HTR-8/SVneo (cell line): ENCODE measurements around the gene NES.
"Not testable (repeated sequence)": the region's sequence is repeated elsewhere in the genome, so short reads cannot be mapped to it uniquely, and the experiment has no call there.

ENCODE experiments used
- DNase-seq: peaks from one replicate; pipeline ENCODE4 v3.0.0; 2011; ENCODE audit warnings: low spot score, mixed read lengths; ENCODE audit not compliant: insufficient read length
- FAIRE-seq: peaks from 2 replicates; lab custom pipeline; 2011; peaks lifted over from hg19 to GRCh38; lab: Jason Lieb, UNC

NES gene

GRCh38 chr1:156652131-156652991 lies 24.8 kb downstream of the NES start:
- FAIRE-seq (no peak), DNase-seq (no peak)

DNA sequence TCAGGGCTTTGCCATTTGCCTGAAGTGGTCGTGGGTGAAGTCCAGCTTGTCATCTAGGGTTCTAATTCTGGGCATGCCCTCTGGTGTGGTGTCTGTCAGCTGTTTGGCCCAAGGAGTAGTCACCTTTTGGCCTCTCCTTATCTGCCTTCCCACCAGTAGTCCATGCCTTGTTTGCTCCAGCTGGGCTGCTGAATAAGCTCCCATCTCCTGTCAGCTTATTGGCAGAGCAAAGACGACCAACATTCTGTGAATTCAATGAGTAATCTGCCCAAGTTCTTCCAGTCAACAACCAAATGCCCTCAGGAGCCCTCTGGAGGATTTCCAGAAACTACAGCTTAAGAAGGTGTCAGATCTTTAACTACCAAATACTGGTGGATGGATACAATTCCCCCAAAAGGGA lies 28.3 kb downstream of the NES start:
- no peak for DNase-seq
- FAIRE-seq, result no peak

DNA sequence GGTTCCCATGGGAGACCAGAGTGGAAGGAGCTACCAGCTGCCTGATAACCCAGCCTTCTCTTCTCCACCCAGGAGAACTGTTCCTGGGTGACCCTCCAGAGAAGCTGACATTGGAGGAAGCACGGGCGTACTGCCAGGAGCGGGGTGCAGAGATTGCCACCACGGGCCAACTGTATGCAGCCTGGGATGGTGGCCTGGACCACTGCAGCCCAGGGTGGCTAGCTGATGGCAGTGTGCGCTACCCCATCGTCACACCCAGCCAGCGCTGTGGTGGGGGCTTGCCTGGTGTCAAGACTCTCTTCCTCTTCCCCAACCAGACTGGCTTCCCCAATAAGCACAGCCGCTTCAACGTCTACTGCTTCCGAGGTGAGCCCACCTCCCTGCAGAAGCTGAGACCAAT lies 28.7 kb downstream of the NES start:
- FAIRE-seq, result no peak

GRCh38 chr1:156647351-156647750 lies 29.9 kb downstream of the NES start:
- FAIRE-seq, result no peak

More for the DNA sequence above, 28.7 kb downstream of the NES start:
- no peak for DNase-seq

DNA sequence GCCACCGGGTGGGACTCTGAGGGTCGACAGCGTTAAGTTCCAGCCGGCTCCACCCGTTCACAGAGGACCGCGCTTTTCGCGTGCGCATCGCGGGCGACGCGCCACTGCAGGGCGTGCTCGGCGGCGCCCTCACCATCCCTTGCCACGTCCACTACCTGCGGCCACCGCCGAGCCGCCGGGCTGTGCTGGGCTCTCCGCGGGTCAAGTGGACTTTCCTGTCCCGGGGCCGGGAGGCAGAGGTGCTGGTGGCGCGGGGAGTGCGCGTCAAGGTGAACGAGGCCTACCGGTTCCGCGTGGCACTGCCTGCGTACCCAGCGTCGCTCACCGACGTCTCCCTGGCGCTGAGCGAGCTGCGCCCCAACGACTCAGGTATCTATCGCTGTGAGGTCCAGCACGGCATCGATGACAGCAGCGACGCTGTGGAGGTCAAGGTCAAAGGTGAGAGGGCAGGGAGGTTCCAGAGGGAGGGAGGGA lies 30.4 kb downstream of the NES start:
- FAIRE-seq (no peak), DNase-seq (no peak)

More at GRCh38 chr1:156647351-156647750, 29.9 kb downstream of the NES start:
- no peak for DNase-seq

DNA sequence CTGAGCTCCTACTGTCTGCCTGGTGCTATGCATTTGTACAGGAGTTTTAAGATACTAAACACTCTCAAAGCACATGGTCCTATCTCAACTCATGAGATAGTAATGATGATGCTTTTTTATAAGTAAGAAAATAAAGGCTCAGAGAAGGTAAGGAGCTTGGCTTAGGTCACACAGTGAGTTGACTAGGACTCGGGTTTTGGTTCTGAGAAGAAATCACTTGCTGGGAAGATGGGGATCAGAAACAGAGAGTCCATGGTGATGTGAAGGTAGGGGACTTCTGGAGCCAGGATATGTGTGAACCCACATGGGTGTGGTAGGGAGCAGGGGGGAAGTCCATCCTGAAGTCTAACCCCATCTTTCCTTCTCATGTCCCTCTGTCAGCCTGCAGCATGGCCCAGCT lies 31.5 kb downstream of the NES start:
- DNase-seq, result no peak
- no peak for FAIRE-seq

DNA sequence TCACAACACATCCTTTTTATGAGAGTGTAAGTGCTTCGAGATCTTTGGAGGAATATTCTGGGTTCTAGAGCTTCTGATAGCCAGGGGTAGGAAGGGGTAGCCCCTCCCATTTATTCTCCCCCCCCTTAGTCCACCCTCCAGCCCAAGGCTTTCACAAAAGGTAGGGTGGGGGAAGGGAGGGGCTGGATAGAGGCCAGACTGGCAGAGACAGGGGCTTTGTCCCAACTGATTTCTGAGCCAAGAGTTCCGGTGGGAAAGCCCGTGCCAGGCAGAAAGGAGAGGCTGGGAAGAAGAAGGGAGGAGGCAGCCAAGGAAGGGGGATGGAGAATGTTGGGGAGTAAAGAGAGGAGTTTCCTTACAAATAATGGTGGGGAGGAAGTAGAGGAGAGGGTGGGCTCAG lies 32.2 kb downstream of the NES start:
- FAIRE-seq (no peak), DNase-seq (no peak)

DNA sequence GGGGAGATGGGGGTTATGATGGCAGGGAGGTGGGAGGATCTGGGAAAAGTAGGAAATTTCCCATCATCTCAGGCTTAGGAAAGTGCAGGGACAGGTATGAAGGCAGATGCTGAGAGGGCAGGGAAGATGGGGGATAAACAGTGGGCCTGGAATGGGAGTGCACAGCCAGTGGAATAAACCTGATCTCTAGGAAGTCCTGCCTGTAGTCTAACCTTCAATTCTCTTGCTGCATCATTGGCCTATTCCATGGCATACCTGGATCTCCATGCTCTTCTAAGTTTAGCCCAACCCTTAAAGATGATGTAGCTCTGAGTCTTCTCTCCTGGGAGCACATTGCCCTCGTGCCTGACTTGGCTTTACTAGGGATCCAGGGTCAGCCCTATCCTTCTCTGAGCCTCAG lies 32.6 kb downstream of the NES start:
- no peak for DNase-seq
- no peak for FAIRE-seq

DNA sequence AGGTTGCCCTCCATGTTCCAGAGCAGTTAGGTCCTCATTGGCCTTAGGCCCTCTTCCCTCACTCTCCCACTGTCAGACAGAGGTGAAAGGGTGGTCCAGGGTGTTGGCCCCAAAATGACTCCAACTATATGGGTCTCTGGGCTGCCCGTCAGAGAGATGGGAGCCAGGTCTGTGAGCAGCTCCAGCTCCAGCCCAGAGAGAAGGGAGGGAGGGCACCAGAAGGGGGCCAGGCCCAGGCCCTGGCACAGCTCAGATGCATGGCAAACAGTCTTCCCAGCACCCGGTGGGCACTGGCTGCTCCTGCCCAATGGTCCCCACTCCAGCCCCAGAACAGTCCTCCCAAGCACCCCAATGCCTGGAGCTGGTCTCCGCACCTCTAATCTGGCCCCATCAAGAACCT lies 33.1 kb downstream of the NES start:
- no peak for DNase-seq
- no peak for FAIRE-seq

DNA sequence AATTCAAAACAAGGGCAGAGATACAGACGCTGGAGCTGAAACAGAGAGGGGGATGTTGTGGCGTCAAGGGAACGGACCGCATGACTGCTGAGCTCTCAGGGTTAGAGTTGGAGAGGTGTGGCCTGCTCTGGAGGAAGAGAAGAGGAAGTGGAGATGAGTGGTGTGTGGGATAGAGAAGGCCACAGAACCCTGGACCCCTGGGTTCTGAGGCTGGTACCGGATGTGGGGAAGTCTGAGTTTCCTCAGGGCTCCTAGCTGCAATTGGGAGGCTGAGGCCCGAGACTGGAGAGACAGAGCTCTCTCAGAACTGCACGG lies 33.5 kb downstream of the NES start:
- DNase-seq (no peak), FAIRE-seq (no peak)

GRCh38 chr1:156643049-156643777 lies 34.0 kb downstream of the NES start:
- no peak for DNase-seq
- FAIRE-seq, result no peak

DNA sequence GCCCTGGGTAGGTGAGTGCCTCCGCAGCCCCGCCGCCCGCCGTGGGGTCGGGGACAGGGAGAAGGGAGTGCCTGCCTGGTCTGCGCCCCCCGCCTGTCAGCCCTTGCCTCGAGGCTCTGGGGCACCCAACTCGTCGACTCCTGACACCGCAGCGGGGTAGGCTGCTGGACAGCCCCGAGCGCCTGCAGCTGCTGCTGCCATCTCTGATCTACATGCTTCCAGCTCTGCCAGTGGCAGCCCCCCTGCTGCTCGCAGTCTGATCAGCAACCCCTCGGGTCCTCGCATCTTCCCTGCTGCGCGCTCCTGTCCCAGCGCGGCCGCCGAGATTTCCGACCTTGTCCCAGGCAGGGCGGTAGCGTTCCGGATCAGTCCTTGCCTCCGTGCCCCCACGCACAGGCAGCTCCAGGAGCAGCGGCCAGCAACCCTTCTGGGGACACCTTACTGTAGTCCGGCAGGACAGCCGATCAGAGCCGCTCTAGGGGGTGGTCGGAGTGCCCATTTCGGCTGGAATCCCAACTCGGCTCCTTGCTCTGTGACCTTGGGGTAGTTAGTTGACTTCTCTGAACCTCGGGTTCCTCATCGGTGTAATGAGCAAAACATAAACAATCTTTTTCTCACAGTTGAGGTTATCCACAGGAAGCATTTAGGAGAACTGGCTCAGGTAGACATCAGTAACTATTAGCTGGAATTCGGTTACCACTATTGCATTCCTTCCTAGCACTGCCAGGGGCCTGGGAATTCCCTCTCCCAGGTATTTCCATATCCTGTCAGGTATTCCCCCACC lies 34.8 kb downstream of the NES start:
- DNase-seq (no peak), FAIRE-seq (no peak)

GRCh38 chr1:156641761-156642264 lies 35.4 kb downstream of the NES start, which contains the start of gene BCAN:
Gene BCAN, plus strand, starts transcription at chr1:156642117. Its CDS starts 3,938 bp downstream, at chr1:156646055.
- no peak for FAIRE-seq

DNA sequence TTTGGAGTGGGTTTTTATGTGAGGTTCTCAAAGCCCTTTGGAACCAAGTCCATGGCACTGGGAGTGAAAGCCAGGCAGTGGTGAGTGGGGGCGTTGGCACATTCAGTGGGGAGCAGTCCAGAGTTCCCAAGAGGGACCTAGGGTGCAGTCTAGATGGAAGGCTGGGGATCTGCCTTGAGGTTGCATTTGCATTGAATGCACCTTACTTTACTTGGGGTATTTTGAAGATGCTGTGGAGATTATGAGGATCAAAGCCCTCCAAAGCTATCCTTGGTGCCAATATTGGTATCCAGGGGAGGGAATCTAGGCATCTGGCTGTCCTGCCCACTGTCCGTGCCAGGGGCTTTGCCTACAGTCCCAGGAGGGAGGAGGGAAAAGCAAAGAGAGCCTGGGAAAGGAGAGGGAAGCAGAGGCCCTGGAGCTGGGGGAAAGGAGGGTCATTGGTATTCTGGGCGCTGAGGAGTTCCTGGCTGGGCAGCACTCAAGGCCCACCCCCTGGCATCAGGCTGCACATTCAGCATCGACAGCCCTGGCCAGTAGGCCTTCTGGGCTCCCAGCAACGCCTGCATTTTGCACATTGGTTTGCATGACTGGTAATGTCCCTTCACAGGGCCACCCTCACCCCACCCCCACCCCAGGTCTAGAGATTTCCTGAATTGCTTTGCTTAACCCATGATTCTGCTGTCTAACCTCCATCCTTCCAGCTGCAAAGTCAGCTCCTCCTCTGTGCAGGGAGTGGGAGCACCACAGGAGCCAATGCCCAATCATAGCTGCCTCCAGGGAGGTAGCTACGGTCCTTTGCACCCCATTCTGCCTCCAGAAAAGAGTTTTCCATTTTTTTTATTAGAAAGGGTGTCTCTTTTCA lies 36.1 kb downstream of the NES start:
- FAIRE-seq (no peak), DNase-seq (no peak)

More at GRCh38 chr1:156641761-156642264, 35.4 kb downstream of the NES start, which contains the start of gene BCAN:
- DNase-seq, result no peak

GRCh38 chr1:156639601-156640101 lies 37.6 kb downstream of the NES start:
- no peak for DNase-seq
- peak; percentile 70 for FAIRE-seq

DNA sequence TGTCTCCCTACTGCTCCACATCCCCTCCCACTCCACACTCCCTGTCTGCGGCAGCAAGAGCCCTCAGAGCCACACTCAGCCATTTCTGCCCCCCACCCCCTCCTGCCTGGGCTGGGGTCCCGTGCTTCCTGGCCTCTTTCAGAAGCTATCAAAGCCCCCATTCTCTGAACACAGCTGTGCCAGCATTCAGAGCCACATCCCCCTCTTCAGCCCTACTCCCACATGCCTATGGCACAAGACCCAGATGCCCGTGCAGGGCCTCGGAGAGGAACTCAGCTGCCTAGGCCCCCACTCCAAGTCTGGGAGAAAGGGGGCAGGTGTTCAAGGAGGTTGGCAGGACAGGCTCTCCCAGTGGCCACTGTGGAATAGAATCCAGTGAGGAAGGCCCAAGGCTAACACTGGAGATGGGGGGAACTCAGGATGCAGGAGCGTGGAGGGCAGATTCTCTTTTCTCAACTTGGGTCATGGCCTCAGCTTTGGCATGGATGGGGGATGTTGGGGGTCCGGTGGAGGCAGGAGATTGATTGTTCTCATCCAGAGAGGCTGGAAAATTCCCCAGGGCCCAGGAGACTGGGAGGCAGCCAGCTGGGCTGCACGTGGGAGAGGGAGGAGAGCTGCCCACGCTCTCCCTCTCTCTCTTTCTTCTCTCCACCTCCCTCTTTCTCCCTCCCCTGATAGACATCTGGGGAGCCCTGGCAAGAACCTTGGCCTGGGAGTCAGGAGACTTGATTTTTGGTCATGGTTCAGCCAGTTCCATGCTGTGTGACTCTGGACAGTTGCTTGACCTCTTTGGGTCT lies 38.8 kb downstream of the NES start:
- no peak for FAIRE-seq
- no peak for DNase-seq

GRCh38 chr1:156632355-156632754 lies 44.9 kb downstream of the NES start:
- FAIRE-seq, result no peak
- no peak for DNase-seq

- FAIRE-seq, DNase-seq: not testable (repeated sequence)
Measured at GRCh38 chr1:156631152-156631551, 46.1 kb downstream of the NES start.
